Inflammatory macrophage treated with lipopolysaccharide for 1 hour (primary cell): Measurements from ENCODE around the gene ESYT1.

Experiments used
- DNase-seq, 2 donors: peaks; one replicate each; pipeline ENCODE4 v3.0.0-alpha.2; 2020 to 2022

ESYT1 gene

GRCh38 chr12:56189099-56189917 lies 61.2 kb downstream of the ESYT1 start, which contains the start of gene SMARCC2:
Gene SMARCC2 (minus strand): TSS chr12:56189483. CDS start chr12:56189461, 22 bp downstream.
- DNase-seq = peak; percentile 78 to 92

- peak; percentile 60 to 92 for DNase-seq
Measured at GRCh38 chr12:56189918-56190694, 62.0 kb downstream of the ESYT1 start.

- peak in 1 of 2 donors; percentile 14 for DNase-seq
Measured at GRCh38 chr12:56190695-56191155, 62.7 kb downstream of the ESYT1 start.

GRCh38 chr12:56192582-56192981 lies 64.5 kb downstream of the ESYT1 start:
- DNase-seq = no peak

- DNase-seq = peak; percentile 76 to 99
Measured at GRCh38 chr12:56193025-56193578, 65.0 kb downstream of the ESYT1 start.
